ENCODE measurements around the gene TRPV4. TPM values are rescaled to one million over a fixed set of nuclear protein-coding genes. Genes with fewer than 3 reads are reported as not detected.

TRPV4 gene
- total RNA-seq, 1 experiment from 2014 or later, result 0.44 TPM

DNA sequence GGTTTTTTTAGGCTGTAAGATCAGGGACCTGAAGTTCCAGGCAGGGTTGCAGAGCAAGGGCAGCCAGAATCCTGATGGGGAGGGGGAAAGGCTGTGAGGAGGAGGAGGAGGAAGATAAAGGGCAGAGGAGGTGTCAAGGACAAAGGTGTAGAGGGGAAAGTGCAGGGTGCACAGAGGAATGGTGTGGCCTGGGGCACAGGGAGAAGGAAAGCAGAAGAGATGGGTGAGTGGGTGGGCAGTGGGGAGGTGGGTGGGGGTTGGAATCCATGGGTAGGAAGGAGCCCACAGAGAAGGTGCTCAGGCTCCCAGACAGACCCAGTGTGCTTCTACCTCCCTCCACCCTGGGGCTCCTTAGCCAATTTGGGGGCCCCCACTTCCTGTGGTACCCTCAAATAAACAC lies 11.2 kb downstream of the TRPV4 start:
- in situ Hi-C loops (cut with HindIII; ENCODE audit: low pct_unique_long_range_greater_than_20kb, low sequenced_read_pairs) (no loop called here), intact Hi-C loops (cut with micrococcal nuclease; ENCODE audit: unreplicated experiment) (no loop called here)
- ATAC-seq, result no peak
- H3K4me3 ChIP-seq (ENCODE audit: low read depth in 2 of 2, low read length in 2 of 2), result no peak overlapping the region
- ChIA-PET CTCF (no interaction called here), POLR2A (no interaction called here)
- TF ChIP-seq, protein P1, sequence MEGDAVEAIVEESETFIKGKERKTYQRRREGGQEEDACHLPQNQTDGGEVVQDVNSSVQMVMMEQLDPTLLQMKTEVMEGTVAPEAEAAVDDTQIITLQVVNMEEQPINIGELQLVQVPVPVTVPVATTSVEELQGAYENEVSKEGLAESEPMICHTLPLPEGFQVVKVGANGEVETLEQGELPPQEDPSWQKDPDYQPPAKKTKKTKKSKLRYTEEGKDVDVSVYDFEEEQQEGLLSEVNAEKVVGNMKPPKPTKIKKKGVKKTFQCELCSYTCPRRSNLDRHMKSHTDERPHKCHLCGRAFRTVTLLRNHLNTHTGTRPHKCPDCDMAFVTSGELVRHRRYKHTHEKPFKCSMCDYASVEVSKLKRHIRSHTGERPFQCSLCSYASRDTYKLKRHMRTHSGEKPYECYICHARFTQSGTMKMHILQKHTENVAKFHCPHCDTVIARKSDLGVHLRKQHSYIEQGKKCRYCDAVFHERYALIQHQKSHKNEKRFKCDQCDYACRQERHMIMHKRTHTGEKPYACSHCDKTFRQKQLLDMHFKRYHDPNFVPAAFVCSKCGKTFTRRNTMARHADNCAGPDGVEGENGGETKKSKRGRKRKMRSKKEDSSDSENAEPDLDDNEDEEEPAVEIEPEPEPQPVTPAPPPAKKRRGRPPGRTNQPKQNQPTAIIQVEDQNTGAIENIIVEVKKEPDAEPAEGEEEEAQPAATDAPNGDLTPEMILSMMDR (IDR thresholded peaks at IDR 0.05), result no peak
- TF ChIP-seq TCF7L2 (IDR thresholded peaks at IDR 0.05; ENCODE audit: low read depth, low read length), result no peak
- TF ChIP-seq SIN3A (IDR thresholded peaks at IDR 0.05; ENCODE audit: borderline replicate concordance, insufficient read depth, low read depth, low read length), result no peak
- no peak for TF ChIP-seq POLR2AphosphoS5 (IDR thresholded peaks at IDR 0.05; ENCODE audit: low read depth, low read length)
- TF ChIP-seq, protein P2, sequence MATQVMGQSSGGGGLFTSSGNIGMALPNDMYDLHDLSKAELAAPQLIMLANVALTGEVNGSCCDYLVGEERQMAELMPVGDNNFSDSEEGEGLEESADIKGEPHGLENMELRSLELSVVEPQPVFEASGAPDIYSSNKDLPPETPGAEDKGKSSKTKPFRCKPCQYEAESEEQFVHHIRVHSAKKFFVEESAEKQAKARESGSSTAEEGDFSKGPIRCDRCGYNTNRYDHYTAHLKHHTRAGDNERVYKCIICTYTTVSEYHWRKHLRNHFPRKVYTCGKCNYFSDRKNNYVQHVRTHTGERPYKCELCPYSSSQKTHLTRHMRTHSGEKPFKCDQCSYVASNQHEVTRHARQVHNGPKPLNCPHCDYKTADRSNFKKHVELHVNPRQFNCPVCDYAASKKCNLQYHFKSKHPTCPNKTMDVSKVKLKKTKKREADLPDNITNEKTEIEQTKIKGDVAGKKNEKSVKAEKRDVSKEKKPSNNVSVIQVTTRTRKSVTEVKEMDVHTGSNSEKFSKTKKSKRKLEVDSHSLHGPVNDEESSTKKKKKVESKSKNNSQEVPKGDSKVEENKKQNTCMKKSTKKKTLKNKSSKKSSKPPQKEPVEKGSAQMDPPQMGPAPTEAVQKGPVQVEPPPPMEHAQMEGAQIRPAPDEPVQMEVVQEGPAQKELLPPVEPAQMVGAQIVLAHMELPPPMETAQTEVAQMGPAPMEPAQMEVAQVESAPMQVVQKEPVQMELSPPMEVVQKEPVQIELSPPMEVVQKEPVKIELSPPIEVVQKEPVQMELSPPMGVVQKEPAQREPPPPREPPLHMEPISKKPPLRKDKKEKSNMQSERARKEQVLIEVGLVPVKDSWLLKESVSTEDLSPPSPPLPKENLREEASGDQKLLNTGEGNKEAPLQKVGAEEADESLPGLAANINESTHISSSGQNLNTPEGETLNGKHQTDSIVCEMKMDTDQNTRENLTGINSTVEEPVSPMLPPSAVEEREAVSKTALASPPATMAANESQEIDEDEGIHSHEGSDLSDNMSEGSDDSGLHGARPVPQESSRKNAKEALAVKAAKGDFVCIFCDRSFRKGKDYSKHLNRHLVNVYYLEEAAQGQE (IDR thresholded peaks at IDR 0.05; ENCODE audit: insufficient read depth in 1 of 2, low read depth in 2 of 2, low read length in 1 of 2), result no peak
- H3K4me1 ChIP-seq (ENCODE audit: control insufficient read depth, insufficient read depth, low read length), result peaks cover 12% of the 10 kb centered on the region
- H3K9me3 ChIP-seq (ENCODE audit: control insufficient read depth, insufficient read depth, low read depth, low read length), result no peaks in the 10 kb centered on the region
- H3K36me3 ChIP-seq (ENCODE audit: control insufficient read depth, insufficient read depth, low read length), result no peaks in the 10 kb centered on the region
- H3K27ac ChIP-seq (ENCODE audit: low read length), result no peak overlapping the region
- no peaks in the 10 kb centered on the region for H3K27me3 ChIP-seq (ENCODE audit: control insufficient read depth, insufficient read depth, low read length)
- DNase-seq (ENCODE audit: low read depth, low spot score), result no peak
- no TSS peak for BruUV-seq (replicated peaks)

DNA sequence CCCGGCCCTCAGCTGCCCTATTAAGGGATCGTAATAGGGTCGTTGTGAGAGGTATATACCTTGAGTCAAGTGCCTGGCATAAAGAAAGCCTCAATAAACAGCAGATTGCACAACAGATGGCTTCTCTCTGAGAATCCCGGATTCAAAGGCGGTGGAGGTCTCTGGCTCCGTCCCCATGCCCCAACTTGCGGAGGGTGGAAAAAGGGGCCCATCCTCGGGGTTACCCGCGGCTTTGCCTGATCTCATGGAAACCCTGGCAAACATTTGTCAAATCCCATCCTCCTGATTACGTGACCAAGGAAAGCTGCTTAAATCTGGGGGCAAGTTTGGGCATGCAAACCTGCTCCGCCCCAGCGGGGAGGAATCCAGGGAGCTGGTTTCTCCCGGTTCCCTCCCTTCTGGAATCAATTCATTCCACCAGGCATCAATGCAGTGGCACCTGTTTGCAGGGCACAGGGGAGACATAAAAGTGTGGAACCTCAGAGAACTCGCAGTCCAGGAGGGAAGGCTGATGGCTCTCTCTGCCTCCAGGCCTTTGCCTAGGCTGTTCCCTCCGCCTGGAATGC lies 12.3 kb downstream of the TRPV4 start:
- intact Hi-C loops (cut with micrococcal nuclease; ENCODE audit: unreplicated experiment) (no loop called here), in situ Hi-C loops (cut with HindIII; ENCODE audit: low pct_unique_long_range_greater_than_20kb, low sequenced_read_pairs) (no loop called here)
- peaks cover 12% of the 10 kb centered on the region for H3K4me1 ChIP-seq (ENCODE audit: control insufficient read depth, insufficient read depth, low read length)
- no peaks in the 10 kb centered on the region for H3K36me3 ChIP-seq (ENCODE audit: control insufficient read depth, insufficient read depth, low read length)
- no peak overlapping the region for H3K27ac ChIP-seq (ENCODE audit: low read length)
- no peaks in the 10 kb centered on the region for H3K9me3 ChIP-seq (ENCODE audit: control insufficient read depth, insufficient read depth, low read depth, low read length)
- no peaks in the 10 kb centered on the region for H3K27me3 ChIP-seq (ENCODE audit: control insufficient read depth, insufficient read depth, low read length)
- BruUV-seq (replicated peaks), result no TSS peak
- POLR2A ChIA-PET, result interaction anchor here (0.5 kb wide), 1 partner anchor 28 kb away, joined by 6 read pairs; no protein-coding TSS in a partner anchor
- CTCF ChIA-PET, result no interaction called here
- no peak overlapping the region for H3K4me3 ChIP-seq (ENCODE audit: low read depth in 2 of 2, low read length in 2 of 2)
- DNase-seq (ENCODE audit: low read depth, low spot score) (no peak), ATAC-seq (no peak)
- TF ChIP-seq TCF7L2 (IDR thresholded peaks at IDR 0.05; ENCODE audit: low read depth, low read length) (no peak), POLR2AphosphoS5 (IDR thresholded peaks at IDR 0.05; ENCODE audit: low read depth, low read length) (no peak), SIN3A (IDR thresholded peaks at IDR 0.05; ENCODE audit: borderline replicate concordance, insufficient read depth, low read depth, low read length) (no peak)
- TF ChIP-seq, protein P1 (IDR thresholded peaks at IDR 0.05), result no peak
- TF ChIP-seq, protein P2 (IDR thresholded peaks at IDR 0.05; ENCODE audit: insufficient read depth in 1 of 2, low read depth in 2 of 2, low read length in 1 of 2), result no peak

Data from Panc1 (cell line).